Activated gamma-delta T cell treated with Interleukin-2 at 50 U/mL for 16 hours (primary cell): ENCODE data around the gene C7orf33.
A peak's percentile ranks its signal among the peaks of the same experiment; 100 is the strongest.
"Not testable (repeated sequence)": the region's sequence is repeated elsewhere in the genome, so short reads cannot be mapped to it uniquely, and the experiment has no call there.

Source experiments
- DNase-seq: peaks from one replicate; pipeline ENCODE4 v3.0.0-alpha.2; 2020

The C7orf33 gene, protein sequence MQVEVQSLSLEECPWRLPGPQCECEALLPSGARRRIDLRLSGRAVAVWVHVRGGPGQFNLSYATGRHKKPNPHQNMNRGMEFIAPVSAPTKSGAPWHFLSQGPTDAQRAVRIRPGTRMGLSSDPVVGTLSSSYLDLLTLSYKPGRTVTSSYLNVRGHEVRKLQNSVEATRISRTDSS

DNA sequence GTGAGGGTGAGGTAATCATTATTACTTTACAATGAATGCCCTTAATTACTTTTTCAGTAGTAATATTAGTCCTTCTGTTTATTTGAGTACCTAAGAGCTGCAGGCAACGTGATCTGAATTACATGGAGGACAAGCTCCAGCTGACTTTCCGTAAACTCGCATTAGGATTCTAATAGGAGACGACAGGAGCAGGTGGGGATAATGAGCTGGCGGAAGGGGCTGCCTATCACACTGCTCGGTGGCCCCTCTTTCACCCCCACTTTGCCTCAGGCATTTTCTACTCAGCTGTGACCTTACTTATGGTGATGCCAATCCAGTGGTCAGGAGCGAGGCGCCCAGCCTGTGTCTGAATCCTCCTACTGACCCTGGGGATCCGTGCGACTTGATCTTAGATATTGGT is at the start of gene C7orf33:
Gene C7orf33, plus strand, starts transcription at position 296 of the 400 bp plus-strand sequence. CDS start 160 bp downstream, outside the sequence.
- DNase-seq, result no peak

DNA sequence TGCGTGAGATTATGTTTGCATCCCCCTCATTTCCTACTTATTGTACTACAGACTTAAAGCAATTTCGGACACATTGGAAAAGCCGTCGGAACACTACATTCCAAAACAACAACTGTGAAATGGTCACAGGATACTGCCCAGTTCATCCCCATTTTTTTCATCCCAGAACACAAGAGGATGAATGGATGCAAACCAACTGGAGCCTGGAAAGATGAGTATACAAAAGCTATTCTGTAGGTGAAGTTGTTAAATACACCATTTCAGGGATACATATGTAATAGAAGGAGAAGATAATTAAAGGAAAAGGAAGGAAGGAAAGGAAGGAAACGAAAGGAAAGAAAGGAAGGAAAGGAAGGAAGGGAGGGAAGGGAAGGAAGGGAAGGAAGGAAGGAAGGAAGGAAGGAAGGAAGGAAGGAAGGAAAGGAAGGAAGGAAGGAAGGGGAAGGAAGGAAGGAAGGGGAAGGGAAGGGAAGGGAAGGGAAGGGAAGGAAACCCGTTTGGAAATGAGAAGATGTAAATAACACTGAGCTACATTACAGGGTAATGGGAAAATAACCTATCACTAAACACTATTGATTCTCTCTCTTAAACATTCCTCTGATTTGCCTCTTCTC is 48.6 kb upstream of the C7orf33 start:
- DNase-seq, result no peak

DNA sequence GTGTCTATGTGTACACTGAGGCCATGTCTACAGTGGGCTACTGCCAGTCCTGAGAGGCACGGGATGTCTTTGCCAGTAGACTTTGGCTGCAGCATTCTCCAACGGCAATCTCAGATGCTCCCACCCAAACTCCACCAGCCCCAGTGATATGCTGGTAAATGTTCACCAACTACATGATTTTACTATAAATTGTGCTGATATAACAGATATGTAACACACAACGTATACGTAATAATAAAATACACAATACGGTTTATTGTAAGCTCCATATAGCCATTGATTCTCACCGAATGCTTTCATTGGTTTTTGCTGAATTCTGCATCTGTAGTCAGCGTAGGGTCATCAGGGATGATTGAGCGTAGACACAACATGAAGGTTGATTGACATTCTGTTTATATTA is 47.3 kb upstream of the C7orf33 start:
- DNase-seq, result no peak

DNA sequence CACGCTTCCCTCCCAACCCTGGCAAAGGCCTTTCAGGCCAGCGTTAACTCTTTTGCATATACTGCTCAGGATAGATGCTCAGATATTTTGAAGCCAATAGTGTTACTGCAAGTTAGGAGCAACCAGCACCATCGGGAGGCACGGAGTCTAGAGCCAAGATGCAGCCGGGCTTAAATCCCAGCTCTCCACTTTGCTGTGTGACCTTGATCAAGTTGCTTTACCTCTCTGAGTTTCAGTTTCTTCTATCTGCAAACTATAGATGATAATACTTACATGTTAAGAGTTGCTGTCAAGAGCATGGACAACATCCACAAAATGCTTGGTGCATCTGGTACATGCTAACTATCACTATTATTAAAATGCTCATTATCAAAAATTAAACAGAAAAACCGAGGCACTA is 45.4 kb upstream of the C7orf33 start:
- no peak for DNase-seq

DNA sequence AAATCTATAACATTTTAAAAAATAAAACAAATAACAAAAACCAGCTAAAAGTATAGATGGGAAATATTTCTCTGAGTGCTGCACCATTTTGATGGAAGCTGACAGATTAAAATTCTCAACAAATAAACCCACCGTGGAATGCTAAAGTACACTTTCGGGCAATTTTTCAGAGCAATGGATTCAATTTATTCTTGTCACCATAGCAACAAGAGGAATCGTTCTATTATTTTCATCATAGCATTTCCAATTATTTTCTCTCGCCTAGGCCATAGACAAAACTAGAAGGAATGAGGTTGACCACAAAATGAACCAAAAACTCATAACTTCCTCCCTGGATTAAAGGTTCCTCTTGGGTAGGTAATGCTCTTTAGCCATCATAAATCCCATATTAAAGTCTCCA is 44.6 kb upstream of the C7orf33 start:
- no peak for DNase-seq

DNA sequence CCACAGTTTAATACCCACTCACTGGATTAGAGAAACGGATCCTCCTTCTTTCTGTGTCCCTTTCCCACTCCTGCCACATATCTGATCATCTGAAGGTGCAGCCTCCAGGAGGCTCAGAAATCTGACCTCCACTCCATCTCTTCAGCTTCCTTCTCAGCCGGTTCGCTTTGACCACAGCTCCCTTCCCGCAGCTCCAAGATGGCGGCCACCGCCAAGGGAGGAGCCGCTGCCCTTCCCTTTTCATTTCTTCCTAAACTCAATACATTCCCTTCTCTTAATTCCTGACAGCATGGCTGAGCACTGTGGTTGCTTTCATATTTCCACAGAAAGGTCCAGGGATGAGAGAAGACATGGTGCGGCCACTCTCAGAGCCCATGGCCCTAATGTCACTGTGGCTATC is 43.7 kb upstream of the C7orf33 start:
- DNase-seq, result no peak

DNA sequence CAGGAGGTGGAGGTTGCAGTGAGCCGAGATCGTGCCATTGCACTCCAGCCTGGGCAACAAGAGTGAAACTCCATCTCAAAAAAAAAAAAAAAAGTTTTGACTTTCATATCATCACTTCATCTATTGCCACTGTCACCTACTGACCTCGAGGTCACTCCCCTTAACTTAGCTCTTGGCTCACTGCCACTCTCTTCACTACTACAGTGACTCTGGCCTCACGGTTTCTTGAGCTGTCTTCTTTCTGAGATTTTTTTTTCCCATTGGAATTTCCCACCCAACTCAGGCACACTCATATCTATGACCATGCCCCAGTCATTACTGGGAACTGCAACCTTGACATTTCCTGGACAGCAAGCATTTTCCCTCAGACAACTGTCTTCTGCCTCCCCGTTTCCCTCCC is 42.6 kb upstream of the C7orf33 start:
- DNase-seq, result no peak

DNA sequence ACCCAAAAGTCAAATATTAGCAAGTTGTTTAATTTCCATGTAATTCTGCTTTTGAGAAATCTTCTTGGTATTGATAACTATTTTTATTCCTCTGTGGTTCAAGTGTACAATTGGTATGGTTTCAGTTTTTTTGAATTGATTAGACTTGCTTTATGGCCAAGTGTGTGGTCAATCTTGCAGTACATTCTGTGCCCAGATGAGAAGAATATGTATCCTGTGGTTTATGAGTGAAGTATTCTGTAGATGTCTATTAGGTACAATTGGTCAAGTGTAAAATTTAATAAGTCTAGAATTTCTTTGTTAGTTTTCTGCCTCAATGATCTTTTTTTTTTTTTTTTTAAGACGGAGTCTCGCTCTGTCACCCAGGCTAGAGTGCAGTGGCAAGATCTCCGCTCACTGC is 36.6 kb upstream of the C7orf33 start:
- DNase-seq, result no peak

DNA sequence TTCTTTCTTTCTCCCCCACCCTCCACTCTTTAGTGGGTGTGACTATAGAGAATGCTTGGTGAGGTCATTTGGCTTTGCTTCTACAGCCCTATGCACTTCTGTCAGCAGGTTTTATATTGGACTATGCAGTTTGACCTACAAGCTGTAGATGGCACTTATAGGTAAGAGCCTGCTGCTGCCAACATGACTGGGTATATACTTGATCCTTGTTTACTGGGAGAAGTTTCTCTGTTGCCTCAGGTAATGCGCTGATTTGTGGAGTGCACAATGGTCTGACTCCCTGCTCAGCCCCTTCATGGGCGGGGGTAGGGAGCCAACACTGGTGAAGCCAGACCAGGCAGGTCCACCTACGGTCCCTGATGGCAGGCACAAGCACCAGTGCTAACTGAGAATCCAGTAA is 33.7 kb upstream of the C7orf33 start:
- no peak for DNase-seq

DNA sequence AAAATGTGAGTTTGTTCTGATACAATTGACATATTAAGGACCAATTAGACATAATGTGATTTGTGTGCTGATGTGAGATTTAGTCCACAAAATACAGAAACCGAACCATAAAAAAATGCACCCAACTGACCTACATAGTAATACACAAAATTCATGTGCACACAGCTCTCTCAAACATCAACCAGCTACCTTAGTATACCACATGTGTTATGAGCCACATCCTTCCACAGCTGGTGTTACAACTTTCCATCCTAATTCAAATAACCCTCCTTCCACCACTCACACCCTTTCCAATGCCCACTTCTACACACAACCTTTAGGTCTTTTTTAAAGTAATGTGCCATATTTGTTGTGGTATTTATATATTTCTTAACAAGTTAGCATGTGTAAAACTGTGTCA is 31.7 kb upstream of the C7orf33 start:
- DNase-seq, result no peak

DNA sequence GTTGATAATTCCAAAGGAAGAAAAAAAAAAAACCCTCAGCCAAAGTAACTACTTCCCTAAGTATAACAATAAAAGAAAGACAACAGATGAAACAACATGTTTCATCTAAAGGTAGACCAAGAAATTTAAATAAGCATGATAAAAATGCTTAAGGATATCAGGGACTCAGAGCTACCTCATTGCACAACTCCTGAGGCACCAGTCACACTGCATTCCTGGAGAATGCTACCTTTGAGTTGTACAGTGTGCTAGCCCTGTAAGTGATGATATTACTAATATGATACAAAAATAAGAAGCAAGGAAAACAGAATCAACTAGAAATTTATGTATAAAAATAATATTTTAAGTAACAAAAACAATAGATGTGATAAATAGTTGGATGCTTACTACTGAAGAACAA is 29.5 kb upstream of the C7orf33 start:
- no peak for DNase-seq

DNA sequence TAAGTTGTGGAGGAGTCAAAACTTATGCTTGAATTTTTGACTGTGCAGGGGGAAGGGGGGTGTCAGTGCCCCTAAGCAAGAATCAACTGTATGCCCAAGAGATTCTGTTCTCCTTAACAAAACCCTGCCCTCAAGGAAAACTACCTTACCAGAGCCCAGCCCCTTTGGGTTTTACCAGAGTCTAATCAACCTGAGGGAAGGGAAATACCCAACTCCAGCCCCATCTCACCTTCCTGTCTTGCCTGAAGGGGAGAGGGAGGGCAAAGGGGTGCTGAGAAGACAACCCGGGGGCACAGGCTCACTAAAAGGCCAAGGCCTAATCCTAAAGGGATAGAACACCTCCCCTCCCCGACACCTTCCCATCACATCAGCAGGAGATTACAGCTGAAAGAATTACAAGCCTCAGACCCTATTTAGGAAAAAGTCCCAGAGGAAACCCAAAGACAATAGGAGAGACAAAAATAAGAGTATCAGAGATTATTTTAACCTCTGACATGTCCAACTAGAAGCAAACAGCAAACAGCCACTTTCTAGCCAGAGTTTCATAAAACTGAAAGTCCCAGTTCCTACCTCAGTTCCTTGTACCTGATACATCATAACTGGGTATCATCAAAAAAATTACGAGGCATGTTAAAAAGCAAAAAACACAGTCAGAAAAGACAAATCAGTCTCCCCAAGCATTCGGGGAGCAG is 26.8 kb upstream of the C7orf33 start:
- no peak for DNase-seq

DNA sequence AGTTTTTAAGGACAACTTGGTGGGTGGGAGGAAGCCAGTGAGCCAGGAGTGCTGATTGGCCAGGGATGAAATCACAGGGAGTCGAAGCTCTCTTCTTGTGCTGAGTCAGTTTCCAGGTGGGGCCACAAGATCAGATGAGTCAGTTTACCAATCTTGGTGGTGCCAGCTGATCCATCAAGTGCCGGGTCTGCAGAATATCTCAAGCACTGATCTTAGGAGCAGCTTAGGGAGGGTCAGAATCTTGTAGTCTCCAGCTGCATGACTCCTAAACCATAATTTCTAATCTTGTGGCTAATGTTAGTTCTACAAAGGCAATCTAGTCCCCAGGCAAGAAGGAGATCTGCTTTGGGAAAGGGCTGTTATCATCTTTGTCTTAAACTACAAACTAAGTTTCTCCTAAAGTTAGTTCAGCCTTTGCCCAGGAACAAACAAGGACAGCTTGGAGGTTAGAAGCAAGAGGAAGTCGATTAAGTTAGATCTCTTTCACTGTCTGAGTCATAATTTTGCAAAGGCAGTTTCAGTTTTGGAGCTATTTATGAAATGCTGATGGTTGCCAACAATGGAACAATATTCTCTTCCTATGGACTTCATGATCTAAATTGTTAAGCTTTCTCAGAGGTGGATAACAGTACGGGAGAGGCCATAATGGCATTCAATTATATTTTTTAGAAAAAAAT is 26.2 kb upstream of the C7orf33 start:
- not testable (repeated sequence) for DNase-seq

DNA sequence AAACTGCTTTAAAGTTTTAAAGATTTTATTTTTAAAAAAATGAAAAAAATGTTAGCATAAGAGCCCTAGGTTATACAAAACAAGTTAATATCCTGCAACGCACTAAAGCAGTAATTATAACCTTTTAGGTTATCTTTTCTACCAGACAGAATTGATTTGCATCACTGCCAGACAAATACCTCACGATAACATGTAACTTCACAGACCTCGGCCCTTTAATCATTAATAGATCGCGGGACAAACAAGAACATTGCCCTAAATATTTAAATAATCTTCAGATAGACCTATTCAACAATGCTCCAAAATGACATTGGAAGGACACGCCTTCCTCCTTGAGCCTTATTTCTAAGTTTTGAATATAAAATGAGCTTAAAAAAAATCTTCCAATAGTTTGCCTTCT is 23.8 kb upstream of the C7orf33 start:
- no peak for DNase-seq

DNA sequence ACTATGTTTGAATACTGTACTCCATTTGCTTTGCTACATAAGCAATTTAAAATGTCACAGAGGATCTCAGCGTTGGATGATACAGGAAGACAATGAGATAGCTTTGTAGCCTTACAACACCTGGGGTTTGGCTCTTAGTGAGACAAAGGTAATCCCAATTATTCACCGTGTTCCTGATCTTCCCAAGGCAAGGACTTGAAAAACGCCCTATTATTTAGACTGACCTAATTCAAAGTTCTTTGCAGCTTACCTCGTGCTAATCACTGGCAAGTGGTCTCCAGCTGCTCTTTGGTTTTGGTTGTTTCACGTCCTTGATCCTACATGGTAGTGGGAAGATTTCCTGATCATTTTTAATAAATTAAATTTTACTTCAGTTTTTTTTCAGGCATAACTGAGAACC is 23.0 kb upstream of the C7orf33 start:
- DNase-seq, result no peak

DNA sequence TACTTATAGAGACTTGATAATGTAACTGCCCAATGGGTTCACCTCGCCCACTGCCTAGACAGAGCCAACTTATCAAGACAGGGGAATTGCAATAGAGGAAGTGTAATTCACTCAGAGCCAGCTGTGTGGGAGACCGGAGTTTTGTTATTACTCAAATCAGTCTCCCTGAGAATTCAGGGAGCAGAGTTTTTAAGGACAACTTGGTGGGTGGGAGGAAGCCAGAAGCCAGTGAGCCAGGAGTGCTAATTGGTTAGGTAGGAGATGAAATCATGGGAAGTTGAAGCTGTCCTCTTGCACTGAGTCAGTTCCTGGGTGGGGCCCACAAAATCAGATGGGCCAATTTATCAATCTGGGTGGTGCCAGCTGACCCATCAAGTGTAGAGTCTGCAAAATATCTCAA is 20.1 kb upstream of the C7orf33 start:
- no peak for DNase-seq

DNA sequence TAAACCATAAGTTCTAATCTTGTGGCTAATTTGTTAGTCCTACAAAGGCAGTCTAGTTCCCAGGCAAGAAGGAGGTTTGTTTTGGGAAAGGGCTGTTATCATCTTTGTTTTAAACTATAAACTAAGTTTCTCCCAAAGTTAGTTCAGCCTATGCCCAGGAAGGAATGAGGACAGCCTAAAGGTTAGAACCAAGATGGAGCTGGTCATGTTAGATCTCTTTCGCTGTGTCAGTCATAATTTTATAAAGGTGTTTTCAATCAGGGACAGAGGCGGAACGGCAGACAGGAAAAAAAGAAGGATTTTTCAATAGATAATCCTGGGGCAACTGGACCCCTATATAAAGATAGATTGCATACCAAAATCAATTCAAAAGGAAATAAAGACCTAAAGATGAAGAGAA is 19.6 kb upstream of the C7orf33 start:
- not testable (repeated sequence) for DNase-seq

DNA sequence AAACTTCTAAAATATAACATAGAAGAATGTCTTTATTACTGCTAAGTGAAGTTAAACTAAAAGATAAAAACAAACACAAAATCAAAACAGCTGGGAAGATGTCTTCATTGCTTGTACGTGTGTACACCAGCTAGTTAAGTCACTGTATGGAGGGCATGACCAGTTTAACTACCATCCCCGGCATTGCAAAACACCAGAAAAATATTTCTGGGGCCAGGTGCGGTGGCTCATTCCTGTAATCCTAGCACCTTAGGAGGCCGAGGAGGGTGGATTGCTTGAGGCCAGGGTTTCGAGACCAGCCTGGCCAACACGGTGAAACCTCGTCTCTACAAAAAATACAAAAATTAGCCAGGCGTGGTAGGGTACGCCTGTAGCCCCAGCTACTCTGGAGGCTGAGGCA is 19.2 kb upstream of the C7orf33 start:
- no peak for DNase-seq

DNA sequence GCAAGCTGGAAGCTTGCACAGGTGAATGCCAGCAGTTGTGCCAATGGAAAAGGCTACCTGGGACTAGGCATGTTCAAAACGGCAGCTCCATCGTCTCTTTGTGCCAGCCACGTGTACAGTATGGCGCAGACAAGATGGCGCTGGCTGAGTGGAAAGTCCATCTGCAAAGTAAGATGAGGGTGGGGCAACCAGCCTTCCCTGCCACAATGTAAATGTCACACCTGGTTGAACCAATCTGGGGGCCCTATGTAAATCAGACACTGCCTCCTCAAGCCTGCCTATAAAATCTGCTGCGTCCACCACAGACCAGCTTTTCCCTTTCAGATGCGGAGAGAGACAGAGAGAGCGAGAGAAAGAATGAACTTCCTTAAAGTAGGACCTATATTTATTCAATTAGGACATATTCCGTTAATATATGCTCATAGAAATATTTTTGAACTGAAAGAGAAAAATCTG is 18.5 kb upstream of the C7orf33 start:
- DNase-seq, result no peak

DNA sequence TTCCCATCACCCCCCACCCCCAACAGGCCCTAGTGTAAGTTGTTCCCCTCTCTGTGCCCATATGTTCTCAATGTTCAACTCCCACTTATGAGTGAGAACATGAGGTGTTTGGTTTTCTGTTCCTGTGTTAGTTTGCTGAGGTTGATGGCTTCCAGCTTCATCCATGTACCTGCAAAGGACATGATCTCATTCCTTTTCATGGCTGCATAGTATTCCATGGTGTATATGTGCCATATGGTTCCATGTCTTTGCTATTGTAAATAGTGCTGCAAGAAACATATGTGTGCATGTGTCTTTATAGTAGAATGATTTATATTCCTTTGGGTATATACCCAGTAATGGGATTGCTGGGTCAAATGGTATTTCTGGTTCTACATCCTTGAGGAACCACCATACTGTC is 17.0 kb upstream of the C7orf33 start:
- DNase-seq, result not testable (repeated sequence)

DNA sequence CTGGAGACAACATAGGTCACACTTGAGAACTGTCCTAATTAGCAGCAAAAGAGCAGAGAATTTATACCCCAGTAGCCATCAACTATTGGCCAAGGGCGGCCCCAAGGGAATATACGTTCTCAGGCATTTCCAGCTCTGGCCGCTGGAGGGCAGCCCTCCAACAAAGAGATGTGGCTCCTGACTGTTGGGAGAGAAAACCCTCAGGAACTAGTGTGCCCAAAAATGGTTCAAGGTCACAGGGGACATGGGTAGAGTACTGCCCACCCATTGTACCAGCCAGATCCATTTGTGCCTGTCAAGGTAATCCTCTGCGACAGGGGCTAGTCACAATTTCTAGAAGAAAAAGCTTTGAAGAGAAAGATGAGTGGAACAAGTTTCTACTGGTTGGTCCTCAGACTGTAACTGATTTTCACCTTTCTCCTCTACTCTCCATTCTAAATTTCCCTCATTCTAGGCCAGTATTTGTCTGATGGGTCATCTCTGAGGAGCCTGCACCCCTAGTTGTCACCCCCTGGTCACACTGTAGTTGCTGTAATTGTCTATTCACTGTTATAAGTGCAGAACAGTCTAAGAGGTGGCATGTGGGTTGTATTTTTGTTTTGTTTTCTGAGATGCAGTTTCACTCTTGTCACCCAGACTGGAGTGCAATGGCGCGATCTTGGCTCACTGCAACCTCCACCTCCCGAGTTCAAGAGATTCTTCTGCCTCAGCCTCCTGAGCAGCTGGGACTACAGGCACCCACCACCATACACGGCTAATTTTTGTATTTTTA is 14.7 kb upstream of the C7orf33 start:
- peak; percentile 70 for DNase-seq

DNA sequence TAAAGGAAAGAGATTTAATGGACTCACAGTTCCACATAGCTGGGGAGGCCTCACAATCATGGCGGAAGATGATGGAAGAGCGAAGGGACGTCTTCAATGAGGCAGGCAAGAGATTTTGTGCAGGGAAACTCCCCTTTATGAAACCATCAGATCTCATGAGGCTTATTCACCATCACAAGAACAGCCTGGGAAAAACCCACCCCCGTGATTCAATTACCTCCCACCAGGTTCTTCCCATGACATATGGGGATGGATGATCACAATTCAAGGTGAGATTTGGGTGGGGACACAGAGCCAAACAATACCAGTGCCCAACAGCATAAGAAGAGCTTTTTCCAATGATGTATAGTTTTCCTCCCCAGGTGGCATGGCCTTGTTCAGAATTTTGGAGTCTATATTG is 11.2 kb upstream of the C7orf33 start:
- DNase-seq, result no peak

DNA sequence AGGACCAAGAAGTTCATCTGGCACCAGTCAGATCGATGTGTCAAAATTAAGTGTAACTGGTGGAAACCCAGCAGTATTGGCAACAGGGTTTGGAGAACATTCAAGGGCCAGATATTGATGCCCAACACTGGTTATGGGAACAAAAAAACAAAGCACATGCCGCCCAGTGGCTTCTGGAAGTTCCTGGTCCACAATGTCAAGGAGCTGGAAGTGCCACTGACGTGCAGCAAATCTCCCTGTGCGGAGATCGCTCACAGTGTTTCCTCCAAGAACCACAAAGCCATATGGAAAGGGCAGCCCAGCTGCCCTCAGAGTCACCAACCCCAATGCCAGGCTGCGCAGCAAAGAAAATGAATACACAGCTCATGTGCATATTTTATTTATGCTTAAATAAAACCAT is 10.1 kb upstream of the C7orf33 start:
- no peak for DNase-seq
